A673 (cell line): ENCODE measurements around the gene CARS1.

Source experiments
- CTCF ChIP-seq: fragments of 300-800, 200-600 bp; sonication (generic); conservative IDR thresholded peaks from 2 replicates; pipeline ENCODE4 v1.5.1; 2017; ENCODE audit warnings: low read depth, mild to moderate bottlenecking, antibody characterized with exemption, low read length, moderate library complexity, mixed read lengths
- EZH2 ChIP-seq: fragments of 200-600 bp; sonication (generic); IDR thresholded peaks from 2 replicates; pipeline ENCODE4 v1.6.1; 2017; ENCODE audit warnings: borderline replicate concordance, low read depth, mild to moderate bottlenecking, mixed read lengths, antibody characterized with exemption, low read length; ENCODE audit not compliant: poor library complexity, severe bottlenecking

- no peak for TF ChIP-seq CTCF
- TF ChIP-seq EZH2: no peak
Measured at GRCh38 chr11:3060436-3061025, 3.3 kb upstream of the CARS1 start.
